Endothelial cell (in vitro differentiated cells): ENCODE data around the gene PLXNB3. TPM values are rescaled to one million over a fixed set of nuclear protein-coding genes. Genes with fewer than 3 reads are reported as not detected.

Experiments
- DNase-seq: peaks from one replicate; pipeline ENCODE4 v3.0.0; 2021; ENCODE audit warnings: low spot score
- H3K27ac Mint-ChIP-seq: one replicate; pipeline ENCODE4 v1.8.0; 2021; ENCODE audit warnings: mixed read lengths, inconsistent platforms; ENCODE audit not compliant: unreplicated experiment
- H3K27me3 Mint-ChIP-seq: one replicate; pipeline ENCODE4 v1.8.0; 2021; ENCODE audit warnings: mild to moderate bottlenecking, moderate library complexity, mixed read lengths, inconsistent platforms; ENCODE audit not compliant: unreplicated experiment
- H3K36me3 Mint-ChIP-seq: one replicate; pipeline ENCODE4 v1.8.0; 2021; ENCODE audit warnings: mild to moderate bottlenecking, low read depth, mixed read lengths, inconsistent platforms; ENCODE audit not compliant: unreplicated experiment
- H3K4me1 Mint-ChIP-seq: one replicate; pipeline ENCODE4 v1.8.0; 2021; ENCODE audit warnings: mild to moderate bottlenecking, mixed read lengths, inconsistent platforms; ENCODE audit not compliant: unreplicated experiment
- H3K4me3 Mint-ChIP-seq: one replicate; pipeline ENCODE4 v1.8.0; 2021; ENCODE audit warnings: mild to moderate bottlenecking, mixed read lengths, inconsistent platforms; ENCODE audit not compliant: unreplicated experiment
- H3K9me3 Mint-ChIP-seq: one replicate; pipeline ENCODE4 v1.8.0; 2021; ENCODE audit warnings: mixed read lengths, inconsistent platforms; ENCODE audit not compliant: unreplicated experiment
- CTCF ChIP-seq: fragments of 200-600 bp; sonication (generic); IDR thresholded peaks from one replicate; pipeline ENCODE4 v1.5.0; 2021; ENCODE audit warnings: antibody characterized with exemption; ENCODE audit not compliant: unreplicated experiment
- long read RNA-seq: library from polyadenylated mRNA; unstranded; transcript quantifications from one replicate; pipeline ENCODE4 v2.0.0, GENCODE V29; 2020; ENCODE audit not compliant: unreplicated experiment
- total RNA-seq: library from RNA; stranded (reverse); fragmentation: NEBNext Ultra II Directional; extraction: Animal tissue kit (Norgen Biotek cat#: 25700); gene quantifications from one replicate; pipeline ENCODE4 v1.2.1, GENCODE V29; 2021; ENCODE audit not compliant: unreplicated experiment

PLXNB3 gene
- total RNA-seq: 11.2 TPM
- long read RNA-seq, partial matches to known transcripts: 1 of 1 reads
- long read RNA-seq, other reads (novel, unspliced or antisense): 0 of 1 reads

- no peaks in the 10 kb centered on the region for H3K9me3 Mint-ChIP-seq
- TF ChIP-seq CTCF: peak; percentile 71
- peak; percentile 74 for DNase-seq
- no peaks in the 10 kb centered on the region for H3K36me3 Mint-ChIP-seq
- no peaks in the 10 kb centered on the region for H3K27me3 Mint-ChIP-seq
- H3K4me1 Mint-ChIP-seq: peaks cover 2% of the 10 kb centered on the region
- no peak within 1 kb of the TSS for H3K4me3 Mint-ChIP-seq
- H3K27ac Mint-ChIP-seq: no peak within 1 kb of the TSS
Measured at GRCh38 chrX:153763989-153764755, at the start of gene PLXNB3. TSS of gene PLXNB3 (plus strand) at chrX:153764249. CDS start at chrX:153765536, 1,287 bp downstream.

GRCh38 chrX:153714256-153714655 lies 49.8 kb upstream of the PLXNB3 start:
- peaks cover 3% of the 10 kb centered on the region for H3K4me1 Mint-ChIP-seq
- peaks cover 1% of the 10 kb centered on the region for H3K27me3 Mint-ChIP-seq
- H3K27ac Mint-ChIP-seq: peak overlapping the region; percentile 24
- H3K36me3 Mint-ChIP-seq: peaks cover 19% of the 10 kb centered on the region
- no peaks in the 10 kb centered on the region for H3K9me3 Mint-ChIP-seq
- no peak overlapping the region for H3K4me3 Mint-ChIP-seq
- no peak for TF ChIP-seq CTCF
- DNase-seq: no peak

GRCh38 chrX:153717445-153717844 lies 46.6 kb upstream of the PLXNB3 start:
- Mint-ChIP-seq H3K27ac (no peak overlapping the region), H3K36me3 (peaks cover 19% of the 10 kb centered on the region)

GRCh38 chrX:153719238-153719637 lies 44.8 kb upstream of the PLXNB3 start:
- no peak overlapping the region for H3K4me3 Mint-ChIP-seq
- H3K36me3 Mint-ChIP-seq: peaks cover 12% of the 10 kb centered on the region
- no peak for DNase-seq
- H3K27ac Mint-ChIP-seq: no peak overlapping the region
- peaks cover 6% of the 10 kb centered on the region for H3K4me1 Mint-ChIP-seq
- no peaks in the 10 kb centered on the region for H3K9me3 Mint-ChIP-seq
- H3K27me3 Mint-ChIP-seq: peaks cover 11% of the 10 kb centered on the region
- TF ChIP-seq CTCF: no peak

More at GRCh38 chrX:153717445-153717844, 46.6 kb upstream of the PLXNB3 start:
- DNase-seq: no peak
- Mint-ChIP-seq H3K9me3 (no peaks in the 10 kb centered on the region), H3K27me3 (peaks cover 5% of the 10 kb centered on the region), H3K4me3 (no peak overlapping the region), H3K4me1 (peaks cover 8% of the 10 kb centered on the region)
- TF ChIP-seq CTCF: no peak

GRCh38 chrX:153719701-153720100 lies 44.3 kb upstream of the PLXNB3 start:
- Mint-ChIP-seq H3K36me3 (peaks cover 11% of the 10 kb centered on the region), H3K27ac (no peak overlapping the region), H3K4me3 (no peak overlapping the region), H3K27me3 (peaks cover 11% of the 10 kb centered on the region), H3K4me1 (peaks cover 5% of the 10 kb centered on the region), H3K9me3 (no peaks in the 10 kb centered on the region)
- TF ChIP-seq CTCF: no peak
- no peak for DNase-seq
